ENCODE measurements around the gene VPS33B. TPM values are rescaled to one million over a fixed set of nuclear protein-coding genes. Genes with fewer than 3 reads are reported as not detected.

Gene VPS33B
- total and polyA plus RNA-seq, 2 donors = 5.8 to 11.8 TPM

- no peaks in the 10 kb centered on the region for H3K4me1 ChIP-seq (ENCODE audit: insufficient read depth)
- WGBS = 88% methylated on average over 11 of the region's 11 CpGs
These were observed 35.4 kb downstream of the VPS33B start for GRCh38 chr15:90986790-90987507.

GRCh38 chr15:90982135-90982534, 40.3 kb downstream of the VPS33B start:
- Histone ChIP-seq H3K36me3 (ENCODE audit: insufficient read depth) (peaks cover 3% of the 10 kb centered on the region), H3K27ac (ENCODE audit: low read depth) (no peak overlapping the region), H3K4me1 (ENCODE audit: insufficient read depth) (no peaks in the 10 kb centered on the region), H3K4me3 (ENCODE audit: low read depth, low read length) (no peak overlapping the region)
- 94% methylated on average over 5 of the region's 5 CpGs for WGBS
- DNase-seq (ENCODE audit: extremely low spot score) = no peak

More at GRCh38 chr15:90986790-90987507, 35.4 kb downstream of the VPS33B start:
- no peak overlapping the region for H3K4me3 ChIP-seq (ENCODE audit: low read depth, low read length)
- H3K36me3 ChIP-seq (ENCODE audit: insufficient read depth) = no peaks in the 10 kb centered on the region
- no peak overlapping the region for H3K27ac ChIP-seq (ENCODE audit: low read depth)
- DNase-seq (ENCODE audit: extremely low spot score) = no peak

- Histone ChIP-seq H3K27ac (ENCODE audit: low read depth) (no peak overlapping the region), H3K4me3 (ENCODE audit: low read depth, low read length) (no peak overlapping the region), H3K4me1 (ENCODE audit: insufficient read depth) (no peaks in the 10 kb centered on the region), H3K36me3 (ENCODE audit: insufficient read depth) (peaks cover 3% of the 10 kb centered on the region)
- DNase-seq (ENCODE audit: extremely low spot score) = no peak
- 93% methylated on average over 6 of the region's 6 CpGs for WGBS
These were observed 40.7 kb downstream of the VPS33B start for GRCh38 chr15:90981681-90982080.

- no peak overlapping the region for H3K27ac ChIP-seq (ENCODE audit: low read depth)
- WGBS = 67% methylated on average over 1 of the region's 1 CpG
- DNase-seq (ENCODE audit: extremely low spot score) = no peak
These were observed 42.8 kb downstream of the VPS33B start for GRCh38 chr15:90979582-90979981.

GRCh38 chr15:90974216-90974615, 48.2 kb downstream of the VPS33B start:
- Histone ChIP-seq H3K4me1 (ENCODE audit: insufficient read depth) (no peaks in the 10 kb centered on the region), H3K27ac (ENCODE audit: low read depth) (no peak overlapping the region), H3K36me3 (ENCODE audit: insufficient read depth) (no peaks in the 10 kb centered on the region), H3K4me3 (ENCODE audit: low read depth, low read length) (no peak overlapping the region)
- WGBS = 95% methylated on average over 21 of the region's 21 CpGs
- DNase-seq (ENCODE audit: extremely low spot score) = no peak

More at GRCh38 chr15:90979582-90979981, 42.8 kb downstream of the VPS33B start:
- H3K36me3 ChIP-seq (ENCODE audit: insufficient read depth) = peaks cover 3% of the 10 kb centered on the region
- H3K4me3 ChIP-seq (ENCODE audit: low read depth, low read length) = no peak overlapping the region
- H3K4me1 ChIP-seq (ENCODE audit: insufficient read depth) = no peaks in the 10 kb centered on the region

- no peaks in the 10 kb centered on the region for H3K36me3 ChIP-seq (ENCODE audit: insufficient read depth)
- H3K4me3 ChIP-seq (ENCODE audit: low read depth, low read length) = no peak overlapping the region
- H3K27ac ChIP-seq (ENCODE audit: low read depth) = no peak overlapping the region
- no peak for DNase-seq (ENCODE audit: extremely low spot score)
- no peaks in the 10 kb centered on the region for H3K4me1 ChIP-seq (ENCODE audit: insufficient read depth)
- WGBS = 97% methylated on average over 5 of the region's 5 CpGs
These were observed 50.3 kb downstream of the VPS33B start for GRCh38 chr15:90972133-90972532.

GRCh38 chr15:90970274-90970673, 52.1 kb downstream of the VPS33B start:
- 98% methylated on average over 7 of the region's 7 CpGs for WGBS
- no peaks in the 10 kb centered on the region for H3K36me3 ChIP-seq (ENCODE audit: insufficient read depth)

GRCh38 chr15:90968434-90968833, 54.0 kb downstream of the VPS33B start:
- Histone ChIP-seq H3K36me3 (ENCODE audit: insufficient read depth) (no peaks in the 10 kb centered on the region), H3K4me1 (ENCODE audit: insufficient read depth) (no peaks in the 10 kb centered on the region), H3K4me3 (ENCODE audit: low read depth, low read length) (no peak overlapping the region), H3K27ac (ENCODE audit: low read depth) (no peak overlapping the region)
- 98% methylated on average over 1 of the region's 1 CpG for WGBS
- DNase-seq (ENCODE audit: extremely low spot score) = no peak

More at GRCh38 chr15:90970274-90970673, 52.1 kb downstream of the VPS33B start:
- no peak for DNase-seq (ENCODE audit: extremely low spot score)
- Histone ChIP-seq H3K27ac (ENCODE audit: low read depth) (no peak overlapping the region), H3K4me3 (ENCODE audit: low read depth, low read length) (no peak overlapping the region), H3K4me1 (ENCODE audit: insufficient read depth) (no peaks in the 10 kb centered on the region)

GRCh38 chr15:90967206-90967605, 55.2 kb downstream of the VPS33B start:
- H3K4me1 ChIP-seq (ENCODE audit: insufficient read depth) = no peaks in the 10 kb centered on the region
- no peak overlapping the region for H3K4me3 ChIP-seq (ENCODE audit: low read depth, low read length)
- 93% methylated on average over 5 of the region's 5 CpGs for WGBS
- no peak for DNase-seq (ENCODE audit: extremely low spot score)
- no peaks in the 10 kb centered on the region for H3K36me3 ChIP-seq (ENCODE audit: insufficient read depth)
- H3K27ac ChIP-seq (ENCODE audit: low read depth) = no peak overlapping the region

- no peak for DNase-seq (ENCODE audit: extremely low spot score)
- 90% methylated on average over 9 of the region's 9 CpGs for WGBS
- Histone ChIP-seq H3K36me3 (ENCODE audit: insufficient read depth) (no peaks in the 10 kb centered on the region), H3K4me3 (ENCODE audit: low read depth, low read length) (no peak overlapping the region), H3K4me1 (ENCODE audit: insufficient read depth) (no peaks in the 10 kb centered on the region), H3K27ac (ENCODE audit: low read depth) (no peak overlapping the region)
These were observed 56.1 kb downstream of the VPS33B start for GRCh38 chr15:90966262-90966661.

- WGBS = 86% methylated on average over 4 of the region's 4 CpGs
- H3K36me3 ChIP-seq (ENCODE audit: insufficient read depth) = no peaks in the 10 kb centered on the region
- no peak for DNase-seq (ENCODE audit: extremely low spot score)
These were observed 60.4 kb downstream of the VPS33B start for GRCh38 chr15:90962021-90962420.

GRCh38 chr15:90960298-90961091, 61.9 kb downstream of the VPS33B start:
- no peaks in the 10 kb centered on the region for H3K36me3 ChIP-seq (ENCODE audit: insufficient read depth)
- H3K4me1 ChIP-seq (ENCODE audit: insufficient read depth) = no peaks in the 10 kb centered on the region
- no peak overlapping the region for H3K27ac ChIP-seq (ENCODE audit: low read depth)
- H3K4me3 ChIP-seq (ENCODE audit: low read depth, low read length) = no peak overlapping the region
- 88% methylated on average over 20 of the region's 20 CpGs for WGBS
- no peak for DNase-seq (ENCODE audit: extremely low spot score)

More at GRCh38 chr15:90962021-90962420, 60.4 kb downstream of the VPS33B start:
- Histone ChIP-seq H3K4me1 (ENCODE audit: insufficient read depth) (no peaks in the 10 kb centered on the region), H3K4me3 (ENCODE audit: low read depth, low read length) (no peak overlapping the region), H3K27ac (ENCODE audit: low read depth) (no peak overlapping the region)

- Histone ChIP-seq H3K27ac (ENCODE audit: low read depth) (no peak overlapping the region), H3K4me1 (ENCODE audit: insufficient read depth) (no peaks in the 10 kb centered on the region), H3K4me3 (ENCODE audit: low read depth, low read length) (no peak overlapping the region), H3K36me3 (ENCODE audit: insufficient read depth) (no peaks in the 10 kb centered on the region)
- 64% methylated on average over 5 of the region's 5 CpGs for WGBS
- no peak for DNase-seq (ENCODE audit: extremely low spot score)
These were observed 62.5 kb downstream of the VPS33B start for GRCh38 chr15:90959894-90960293.

GRCh38 chr15:90959028-90959595, 63.3 kb downstream of the VPS33B start:
- Histone ChIP-seq H3K4me3 (ENCODE audit: low read depth, low read length) (no peak overlapping the region), H3K27ac (ENCODE audit: low read depth) (no peak overlapping the region), H3K4me1 (ENCODE audit: insufficient read depth) (no peaks in the 10 kb centered on the region), H3K36me3 (ENCODE audit: insufficient read depth) (no peaks in the 10 kb centered on the region)
- 80% methylated on average over 8 of the region's 8 CpGs for WGBS
- no peak for DNase-seq (ENCODE audit: extremely low spot score)

Measured in urinary bladder (tissue), 4 donors.